Suprapubic skin (tissue), 4 donors: ENCODE results near the gene OR10H2. TPM values are rescaled to one million over a fixed set of nuclear protein-coding genes. Genes with fewer than 3 reads are reported as not detected.

Experiments
- DNase-seq, 2 donors: peaks; one replicate each; pipeline ENCODE4 v3.0.0-alpha.2; 2019; ENCODE audit warnings: low spot score in 2 of 2
- H3K27ac ChIP-seq: fragments of 200-600 bp; sonication (generic); one replicate; pipeline ENCODE4 v1.5.1; 2019
- H3K27me3 ChIP-seq: fragments of 200-600 bp; sonication (generic); one replicate; pipeline ENCODE4 v1.5.1; 2019
- H3K36me3 ChIP-seq: fragments of 200-600 bp; sonication (generic); one replicate; pipeline ENCODE4 v1.5.1; 2019
- H3K4me1 ChIP-seq: fragments of 200-600 bp; sonication (generic); one replicate; pipeline ENCODE4 v1.5.1; 2019
- H3K4me3 ChIP-seq: fragments of 200-600 bp; sonication (generic); one replicate; pipeline ENCODE4 v1.5.1; 2019; ENCODE audit warnings: mild to moderate bottlenecking
- H3K9me3 ChIP-seq: fragments of 200-600 bp; sonication (generic); one replicate; pipeline ENCODE4 v1.5.1; 2019
- EP300 ChIP-seq: sonication (generic); formaldehyde crosslinking; IDR thresholded peaks from one replicate; pipeline ENCODE4 v1.6.1; 2017; ENCODE audit warnings: antibody characterized with exemption
- POLR2A ChIP-seq, 2 donors: fragments of 450-650 bp; IDR thresholded peaks; one replicate each; pipeline ENCODE4 v1.6.1; 2017; ENCODE audit warnings: antibody characterized with exemption in 2 of 2, mild to moderate bottlenecking in 2 of 2, moderate library complexity in 2 of 2
- POLR2AphosphoS5 ChIP-seq, 3 donors: sonication (generic); formaldehyde crosslinking; IDR thresholded peaks; one replicate each; pipeline ENCODE4 v1.6.1; 2017; ENCODE audit warnings: antibody characterized with exemption in 3 of 3
- WGBS: methylation state at CpG from one replicate; pipeline ENCODE4 v1.1.5; 2018; 5-methylcytosine and 5-hydroxymethylcytosine counted together
- total RNA-seq, 4 donors: library from RNA; depleted of rRNA; stranded (reverse); fragments of >200 nt; gene quantifications; one replicate each; pipeline ENCODE4 v1.1.0, GENCODE V29; 2016
- TF ChIP-seq, protein P1 (sequence below), 2 donors: fragments of 200-600 bp in 1 of 2; fragments of 450-650 bp in 1 of 2; sonication (generic) in 1 of 2; IDR thresholded peaks; one replicate each; pipeline ENCODE4 v1.5.1; 2016 to 2019; ENCODE audit warnings: antibody characterized with exemption in 2 of 2, mild to moderate bottlenecking in 1 of 2, moderate library complexity in 1 of 2

OR10H2 gene
- total RNA-seq, 4 donors from 2014 or later: not detected

- TF ChIP-seq POLR2A (IDR thresholded peaks at IDR 0.05) (no peak), EP300 (no peak), POLR2AphosphoS5 (IDR thresholded peaks at IDR 0.05) (no peak)
- TF ChIP-seq, protein P1, sequence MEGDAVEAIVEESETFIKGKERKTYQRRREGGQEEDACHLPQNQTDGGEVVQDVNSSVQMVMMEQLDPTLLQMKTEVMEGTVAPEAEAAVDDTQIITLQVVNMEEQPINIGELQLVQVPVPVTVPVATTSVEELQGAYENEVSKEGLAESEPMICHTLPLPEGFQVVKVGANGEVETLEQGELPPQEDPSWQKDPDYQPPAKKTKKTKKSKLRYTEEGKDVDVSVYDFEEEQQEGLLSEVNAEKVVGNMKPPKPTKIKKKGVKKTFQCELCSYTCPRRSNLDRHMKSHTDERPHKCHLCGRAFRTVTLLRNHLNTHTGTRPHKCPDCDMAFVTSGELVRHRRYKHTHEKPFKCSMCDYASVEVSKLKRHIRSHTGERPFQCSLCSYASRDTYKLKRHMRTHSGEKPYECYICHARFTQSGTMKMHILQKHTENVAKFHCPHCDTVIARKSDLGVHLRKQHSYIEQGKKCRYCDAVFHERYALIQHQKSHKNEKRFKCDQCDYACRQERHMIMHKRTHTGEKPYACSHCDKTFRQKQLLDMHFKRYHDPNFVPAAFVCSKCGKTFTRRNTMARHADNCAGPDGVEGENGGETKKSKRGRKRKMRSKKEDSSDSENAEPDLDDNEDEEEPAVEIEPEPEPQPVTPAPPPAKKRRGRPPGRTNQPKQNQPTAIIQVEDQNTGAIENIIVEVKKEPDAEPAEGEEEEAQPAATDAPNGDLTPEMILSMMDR (IDR thresholded peaks at IDR 0.05): no peak
- 76% methylated on average over 13 of the region's 19 CpGs for WGBS
Measured at GRCh38 chr19:15696654-15697194, 31.1 kb upstream of the OR10H2 start.

GRCh38 chr19:15701757-15702533 lies 25.9 kb upstream of the OR10H2 start:
- WGBS: 55% methylated on average over 4 of the region's 4 CpGs
- DNase-seq: no peak
- Histone ChIP-seq H3K4me3 (peak overlapping the region; percentile 10), H3K27me3 (no peaks in the 10 kb centered on the region), H3K4me1 (peaks cover 27% of the 10 kb centered on the region), H3K27ac (peak overlapping the region; percentile 60), H3K36me3 (peaks cover 8% of the 10 kb centered on the region), H3K9me3 (no peaks in the 10 kb centered on the region)
- no peak for TF ChIP-seq POLR2A (IDR thresholded peaks at IDR 0.05)

More at GRCh38 chr19:15696654-15697194, 31.1 kb upstream of the OR10H2 start:
- no peak overlapping the region for H3K4me3 ChIP-seq
- peaks cover 6% of the 10 kb centered on the region for H3K4me1 ChIP-seq
- no peak for DNase-seq
- H3K9me3 ChIP-seq: no peaks in the 10 kb centered on the region
- H3K27me3 ChIP-seq: no peaks in the 10 kb centered on the region
- peaks cover 18% of the 10 kb centered on the region for H3K36me3 ChIP-seq
- no peak overlapping the region for H3K27ac ChIP-seq

DNA sequence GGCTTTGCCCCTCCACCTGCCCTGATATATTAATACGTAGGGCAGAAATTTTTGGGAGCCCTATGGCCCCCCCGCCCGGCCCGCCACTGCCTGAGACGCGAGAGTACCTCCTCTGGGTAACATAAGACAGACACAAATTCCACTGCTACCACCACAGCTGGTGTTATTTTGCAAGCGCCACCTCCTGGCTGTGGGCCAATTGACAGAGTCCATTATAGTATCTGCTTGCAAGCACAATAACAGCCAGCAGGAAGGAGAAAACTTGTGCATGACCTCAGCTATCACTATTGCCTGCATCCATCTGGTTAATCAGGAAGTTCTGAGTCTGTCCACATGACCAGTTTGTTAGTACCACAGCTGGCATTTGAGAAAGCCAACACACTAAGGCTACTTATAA lies 25.3 kb upstream of the OR10H2 start:
- no peaks in the 10 kb centered on the region for H3K27me3 ChIP-seq

DNA sequence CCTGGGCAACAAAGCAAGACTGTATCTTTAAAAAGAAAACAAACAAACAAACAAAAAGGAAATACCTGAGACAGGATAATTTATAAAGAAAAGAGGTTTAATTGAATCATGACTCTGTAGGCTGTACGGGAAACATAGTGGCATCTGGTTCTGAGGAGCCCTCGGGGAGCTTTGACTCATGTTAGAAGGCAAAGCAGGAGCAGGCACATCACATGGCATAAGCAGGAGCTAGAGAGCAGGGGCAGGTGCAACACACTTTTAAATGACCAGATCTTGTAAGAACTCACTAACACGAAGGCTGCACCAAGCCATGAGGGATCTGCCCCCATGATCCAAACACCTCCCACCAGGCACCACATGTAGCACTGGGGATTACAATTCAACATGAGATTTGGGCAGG lies 13.2 kb upstream of the OR10H2 start:
- no peaks in the 10 kb centered on the region for H3K9me3 ChIP-seq
- no peak for DNase-seq
- H3K4me3 ChIP-seq: no peak overlapping the region
- no peaks in the 10 kb centered on the region for H3K4me1 ChIP-seq
- peaks cover 12% of the 10 kb centered on the region for H3K27me3 ChIP-seq
- H3K36me3 ChIP-seq: no peaks in the 10 kb centered on the region
- 53% methylated on average over 3 of the region's 3 CpGs for WGBS
- TF ChIP-seq POLR2AphosphoS5 (IDR thresholded peaks at IDR 0.05) (no peak), POLR2A (IDR thresholded peaks at IDR 0.05) (no peak)
- H3K27ac ChIP-seq: no peak overlapping the region

More for the DNA sequence above, 25.3 kb upstream of the OR10H2 start:
- no peak for TF ChIP-seq POLR2A (IDR thresholded peaks at IDR 0.05)
- no peak for TF ChIP-seq POLR2AphosphoS5 (IDR thresholded peaks at IDR 0.05)
- no peak for TF ChIP-seq EP300
- TF ChIP-seq, protein P1 (IDR thresholded peaks at IDR 0.05): no peak
- Histone ChIP-seq H3K9me3 (no peaks in the 10 kb centered on the region), H3K4me1 (peaks cover 27% of the 10 kb centered on the region), H3K27ac (peak overlapping the region; percentile 60), H3K36me3 (peaks cover 5% of the 10 kb centered on the region), H3K4me3 (peak overlapping the region; percentile 10)
- 0% methylated on average over 3 of the region's 7 CpGs for WGBS
- peak; percentile 90 for DNase-seq

DNA sequence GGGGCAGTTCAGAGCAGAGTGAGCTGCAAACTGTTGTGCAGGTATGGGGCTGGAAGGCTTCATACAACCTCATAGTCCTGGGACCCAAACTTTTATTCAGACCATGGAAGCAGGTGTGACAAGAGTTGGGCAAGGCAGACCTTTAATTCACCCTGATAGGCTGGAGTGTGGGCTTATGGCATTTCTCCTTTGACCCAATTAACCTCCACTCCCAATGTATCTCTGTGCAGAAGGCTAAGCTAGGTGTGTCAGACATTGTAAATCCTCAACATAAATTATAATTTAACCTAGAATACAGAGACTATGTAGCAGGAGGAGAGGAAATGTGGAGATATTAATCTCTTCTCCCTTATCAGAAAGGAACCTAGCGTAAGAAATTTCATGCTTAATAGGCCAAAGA lies 12.2 kb upstream of the OR10H2 start:
- no peak for TF ChIP-seq EP300
- TF ChIP-seq, protein P1 (IDR thresholded peaks at IDR 0.05): no peak
- TF ChIP-seq POLR2A (IDR thresholded peaks at IDR 0.05): no peak
- no peak for DNase-seq
- Histone ChIP-seq H3K9me3 (no peaks in the 10 kb centered on the region), H3K27me3 (peaks cover 22% of the 10 kb centered on the region), H3K4me1 (no peaks in the 10 kb centered on the region), H3K27ac (no peak overlapping the region), H3K4me3 (no peak overlapping the region), H3K36me3 (no peaks in the 10 kb centered on the region)
- WGBS: 71% methylated on average over 1 of the region's 1 CpG

- Histone ChIP-seq H3K4me3 (no peak overlapping the region), H3K36me3 (no peaks in the 10 kb centered on the region), H3K27me3 (peaks cover 27% of the 10 kb centered on the region), H3K4me1 (no peaks in the 10 kb centered on the region), H3K27ac (no peak overlapping the region), H3K9me3 (no peaks in the 10 kb centered on the region)
- WGBS: 12% methylated on average over 4 of the region's 6 CpGs
- no peak for DNase-seq
- TF ChIP-seq POLR2A (IDR thresholded peaks at IDR 0.05): no peak
- no peak for TF ChIP-seq EP300
- TF ChIP-seq, protein P1 (IDR thresholded peaks at IDR 0.05): no peak
- TF ChIP-seq POLR2AphosphoS5 (IDR thresholded peaks at IDR 0.05): no peak
Measured at GRCh38 chr19:15717809-15718208, 10.0 kb upstream of the OR10H2 start.
